IMR-90 (cell line): Measurements from ENCODE around the gene PDIA3. TPM values are rescaled to one million over a fixed set of nuclear protein-coding genes. Genes with fewer than 3 reads are reported as not detected.

Experiments used
- ATAC-seq: fragments of 200-7000 bp; cut with Tn5 transposase; 2 replicates; pipeline ENCODE4 v1.9.1; 2020; ENCODE audit warnings: low read depth, mild to moderate bottlenecking, moderate library complexity
- BruUV-seq: library from RNA; stranded (reverse); fragments of 400-500 nt; replicated peaks from 2 replicates; lab custom pipeline; 2021; lab: Mats Ljungman, UMichigan
- CTCF ChIA-PET: fragments of 300-600 bp; formaldehyde crosslinking; extraction: SDS; loops from one replicate; lab custom pipeline; 2021; ENCODE audit warnings: antibody characterized with exemption; lab: Yijun Ruan, JAX
- POLR2A ChIA-PET: fragments of 300-600 bp; sonication (Branson Sonifier 250); formaldehyde crosslinking; loops from one replicate; lab custom pipeline; 2022; ENCODE audit warnings: antibody characterized with exemption; ENCODE audit not compliant: unreplicated experiment; lab: Charles Lee
- DNase-seq: peaks from one replicate; pipeline ENCODE4 v3.0.0; 2013
- H2AFZ ChIP-seq: replicated peaks from 2 replicates; pipeline ENCODE3; 2013; ENCODE audit warnings: low read length, mild to moderate bottlenecking; ENCODE audit not compliant: poor library complexity
- H2AK5ac ChIP-seq: 2 replicates; pipeline ENCODE4 v1.6.1; 2013; ENCODE audit warnings: low read depth, low read length, inconsistent platforms
- H2AK9ac ChIP-seq: replicated peaks from 2 replicates; pipeline ENCODE3; 2013; ENCODE audit warnings: mild to moderate bottlenecking, low read depth, low read length, moderate library complexity; ENCODE audit not compliant: poor library complexity
- H2BK120ac ChIP-seq: 2 replicates; pipeline ENCODE4 v1.6.1; 2013; ENCODE audit warnings: low read depth, low read length, inconsistent platforms
- H2BK15ac ChIP-seq: 3 replicates; pipeline ENCODE4 v1.6.1; 2013; ENCODE audit warnings: low read depth, low read length, inconsistent platforms
- H2BK20ac ChIP-seq: 2 replicates; pipeline ENCODE4 v1.6.1; 2013; ENCODE audit warnings: low read depth, mild to moderate bottlenecking, inconsistent platforms, low read length, moderate library complexity
- H2BK5ac ChIP-seq: 2 replicates; pipeline ENCODE4 v1.6.1; 2013; ENCODE audit warnings: mild to moderate bottlenecking, low read depth, low read length, inconsistent platforms; ENCODE audit not compliant: poor library complexity, severe bottlenecking
- H3K14ac ChIP-seq: replicated peaks from 2 replicates; pipeline ENCODE4 v1.6.1; 2013; ENCODE audit warnings: low read depth, low read length, inconsistent platforms
- H3K18ac ChIP-seq: 2 replicates; pipeline ENCODE4 v1.6.1; 2013; ENCODE audit warnings: low read depth, low read length, control low read depth
- H3K23ac ChIP-seq: 2 replicates; pipeline ENCODE4 v1.6.1; 2013; ENCODE audit warnings: low read depth, low read length, inconsistent platforms
- H3K27ac ChIP-seq: 2 replicates; pipeline ENCODE4 v1.5.1; 2013; ENCODE audit warnings: mild to moderate bottlenecking, control low read depth, low read length; ENCODE audit not compliant: insufficient read depth
- H3K27me3 ChIP-seq: 2 replicates; pipeline ENCODE4 v1.6.1; 2013; ENCODE audit warnings: low read length; ENCODE audit not compliant: control insufficient read depth, insufficient read depth
- H3K36me3 ChIP-seq: 2 replicates; pipeline ENCODE4 v1.6.1; 2013; ENCODE audit warnings: low read length, mixed read lengths; ENCODE audit not compliant: control insufficient read depth, insufficient read depth
- H3K4ac ChIP-seq: 2 replicates; pipeline ENCODE4 v1.6.1; 2013; ENCODE audit warnings: low read depth, low read length, inconsistent platforms
- H3K4me1 ChIP-seq: 2 replicates; pipeline ENCODE4 v1.6.1; 2013; ENCODE audit warnings: low read length, mixed read lengths; ENCODE audit not compliant: control insufficient read depth, insufficient read depth
- H3K4me2 ChIP-seq: 2 replicates; pipeline ENCODE4 v1.6.1; 2013; ENCODE audit warnings: low read depth, mild to moderate bottlenecking, control low read depth, low read length, moderate library complexity
- H3K4me3 ChIP-seq: 2 replicates; pipeline ENCODE4 v1.5.1; 2013; ENCODE audit warnings: low read depth, mild to moderate bottlenecking, control low read depth, low read length, moderate library complexity; ENCODE audit not compliant: insufficient read depth
- H3K56ac ChIP-seq: 2 replicates; pipeline ENCODE4 v1.6.1; 2013; ENCODE audit warnings: low read length, inconsistent platforms; ENCODE audit not compliant: insufficient read depth; ENCODE audit errors: extremely low read depth
- H3K79me1 ChIP-seq, 2 experiments: 2 replicates each; pipeline ENCODE4 v1.6.1; 2013; ENCODE audit warnings: low read length in 2 of 2, inconsistent platforms in 1 of 2, low read depth in 1 of 2
- H3K9ac ChIP-seq: 2 replicates; pipeline ENCODE4 v1.6.1; 2013; ENCODE audit warnings: low read depth, low read length, control low read depth
- H3K9me1 ChIP-seq: 2 replicates; pipeline ENCODE4 v1.6.1; 2013; ENCODE audit warnings: low read length, inconsistent platforms; ENCODE audit not compliant: insufficient read depth
- H3K9me3 ChIP-seq: 2 replicates; pipeline ENCODE4 v1.6.1; 2013; ENCODE audit warnings: low read length; ENCODE audit not compliant: control insufficient read depth, insufficient read depth
- H4K20me1 ChIP-seq: 2 replicates; pipeline ENCODE4 v1.6.1; 2013; ENCODE audit warnings: low read length, inconsistent platforms; ENCODE audit not compliant: insufficient read depth
- H4K5ac ChIP-seq: 2 replicates; pipeline ENCODE4 v1.6.1; 2013; ENCODE audit warnings: mild to moderate bottlenecking, low read depth, low read length, control low read depth
- H4K8ac ChIP-seq, 2 experiments: 2 replicates each; pipeline ENCODE4 v1.6.1; 2013; ENCODE audit warnings: low read depth in 2 of 2, low read length in 2 of 2, control low read depth in 1 of 2, inconsistent platforms in 1 of 2
- H4K91ac ChIP-seq: 2 replicates; pipeline ENCODE4 v1.6.1; 2013; ENCODE audit warnings: low read depth, low read length, inconsistent platforms; ENCODE audit not compliant: insufficient read depth
- BHLHE40 ChIP-seq: fragments of 150-350 bp; IDR thresholded peaks from 2 replicates; pipeline ENCODE4 v1.6.1; 2016; ENCODE audit warnings: mild to moderate bottlenecking, low read depth, low read length
- CEBPB ChIP-seq: IDR thresholded peaks from 2 replicates; pipeline ENCODE4 v1.6.1; 2012; ENCODE audit warnings: low read depth, low read length, improper control_type of control experiment
- CHD1 ChIP-seq: IDR thresholded peaks from 2 replicates; pipeline ENCODE4 v1.6.1; 2012; ENCODE audit warnings: low read depth, low read length, improper control_type of control experiment
- CTCF ChIP-seq: conservative IDR thresholded peaks from 2 replicates; pipeline ENCODE4 v1.5.1; 2012; ENCODE audit warnings: mild to moderate bottlenecking, low read depth, low read length, improper control_type of control experiment
- ELK1 ChIP-seq: fragments of 150-350 bp; IDR thresholded peaks from 2 replicates; pipeline ENCODE4 v1.6.1; 2016; ENCODE audit warnings: low read depth, mild to moderate bottlenecking, low read length, moderate library complexity, borderline replicate concordance
- FOS ChIP-seq: fragments of 150-350 bp; IDR thresholded peaks from 2 replicates; pipeline ENCODE4 v1.6.1; 2016; ENCODE audit warnings: low read depth, low read length
- MAFK ChIP-seq: IDR thresholded peaks from 2 replicates; pipeline ENCODE4 v1.6.1; 2012; ENCODE audit warnings: low read depth, low read length, improper control_type of control experiment
- MAZ ChIP-seq: IDR thresholded peaks from 2 replicates; pipeline ENCODE4 v1.6.1; 2012; ENCODE audit warnings: low read depth, mild to moderate bottlenecking, low read length, improper control_type of control experiment, moderate library complexity, borderline replicate concordance
- MXI1 ChIP-seq: IDR thresholded peaks from 2 replicates; pipeline ENCODE4 v1.6.1; 2012; ENCODE audit warnings: low read depth, mild to moderate bottlenecking, low read length, moderate library complexity, borderline replicate concordance
- NFE2L2 ChIP-seq: fragments of 150-350 bp; IDR thresholded peaks from 2 replicates; pipeline ENCODE4 v1.6.1; 2016; ENCODE audit warnings: low read depth, mild to moderate bottlenecking, low read length
- POLR2A ChIP-seq: IDR thresholded peaks from 2 replicates; pipeline ENCODE4 v1.6.1; 2012; ENCODE audit warnings: mild to moderate bottlenecking, low read depth, low read length
- RAD21 ChIP-seq: IDR thresholded peaks from 2 replicates; pipeline ENCODE4 v1.6.1; 2012; ENCODE audit warnings: low read length, improper control_type of control experiment
- RCOR1 ChIP-seq: IDR thresholded peaks from 2 replicates; pipeline ENCODE4 v1.6.1; 2012; ENCODE audit warnings: mild to moderate bottlenecking, low read length, improper control_type of control experiment; ENCODE audit not compliant: insufficient replicate concordance
- RFX5 ChIP-seq: IDR thresholded peaks from 2 replicates; pipeline ENCODE4 v1.8.0; 2012; ENCODE audit warnings: low read depth, mild to moderate bottlenecking, low read length, moderate library complexity
- SMC3 ChIP-seq: fragments of 150-350 bp; IDR thresholded peaks from 2 replicates; pipeline ENCODE4 v1.6.1; 2016; ENCODE audit warnings: low read depth, mild to moderate bottlenecking, antibody characterized with exemption, low read length, moderate library complexity
- USF2 ChIP-seq: fragments of 150-350 bp; IDR thresholded peaks from 2 replicates; pipeline ENCODE4 v1.6.1; 2017; ENCODE audit warnings: mild to moderate bottlenecking, antibody characterized with exemption, low read length, low read depth
- WGBS, 2 experiments: methylation state at CpG; one replicate each; pipeline versions ENCODE4 v1.1.5 to v1.1.7; 2013; ENCODE audit warnings: missing lambda C conversion rate in 2 of 2; ENCODE audit not compliant: insufficient read length in 1 of 2; ENCODE audit errors: extremely low coverage in 2 of 2; 5-methylcytosine and 5-hydroxymethylcytosine counted together
- dilution Hi-C: fragments of 300-500 bp; cut with HindIII; formaldehyde crosslinking; loops from one replicate; pipeline ENCODE4 v1.14.3; 2018; ENCODE audit warnings: low sequenced_read_pairs; ENCODE audit not compliant: unreplicated experiment
- in situ Hi-C: fragments of 300-500 bp; cut with MboI; formaldehyde crosslinking; loops from 3 replicates; pipeline ENCODE4 v1.14.3; 2019; ENCODE audit warnings: low sequenced_read_pairs, inconsistent platforms, mixed read lengths
- intact Hi-C: fragments of 100-400 bp; cut with micrococcal nuclease; formaldehyde crosslinking; loops from 2 replicates; pipeline ENCODE4 v1.10.0; 2022
- polyA plus RNA-seq, 3 experiments: library from polyadenylated mRNA; depleted of rRNA; stranded (reverse); fragments of >200 nt; gene quantifications; 2 replicates each; pipeline ENCODE4 v1.2.3, GENCODE V29; 2012; ENCODE audit warnings: low replicate concordance in 1 of 3
- total RNA-seq: library from RNA; depleted of rRNA; stranded (reverse); fragments of >200 nt; gene quantifications from 2 replicates; pipeline ENCODE4 v1.2.3, GENCODE V29; 2012

Gene PDIA3
- total and polyA plus RNA-seq, 2 of the 4 experiments (the other 2 are of a cell fraction) = 103 to 396 TPM

- CTCF ChIA-PET = no interaction called here
Observed at GRCh38 chr15:43779016-43779415, 32.8 kb downstream of the PDIA3 start.

More at GRCh38 chr15:43779016-43779415, 32.8 kb downstream of the PDIA3 start:
- no peaks in the 10 kb centered on the region for H3K27me3 ChIP-seq
- no peak overlapping the region for H3K18ac ChIP-seq
- no peak overlapping the region for H3K27ac ChIP-seq
- POLR2A ChIA-PET = no interaction called here
- in situ Hi-C loops (no loop called here), dilution Hi-C loops (no loop called here), intact Hi-C loops (loop anchor here (10.0 kb wide), 1 partner anchor 264 kb away; the partner anchor contains the start of gene MAP1A)
- H2BK15ac ChIP-seq = no peak overlapping the region
- peaks cover 0 to 6% of the 10 kb centered on the region in 2 experiments; a peak in 1 of 4 replicates for H3K79me1 ChIP-seq
- H3K23ac ChIP-seq = no peak overlapping the region
- 0 out of 2 replicates have a peak, but pooled peaks cover 4% of the 10 kb centered on the region for H3K9me1 ChIP-seq
- no peak for ATAC-seq
- no peak overlapping the region for H2AK5ac ChIP-seq
- no peak overlapping the region for H2AFZ ChIP-seq
- no peak for DNase-seq
- no peak overlapping the region for H3K4ac ChIP-seq
- no peak overlapping the region for H4K5ac ChIP-seq
- H3K4me3 ChIP-seq = no peak overlapping the region
- no peak overlapping the region for H4K91ac ChIP-seq
- TF ChIP-seq POLR2A = no peak
- no peak for TF ChIP-seq MAFK
- TF ChIP-seq MAZ = no peak
- TF ChIP-seq USF2 = no peak
- no peak for TF ChIP-seq ELK1
- TF ChIP-seq FOS = no peak
- TF ChIP-seq CHD1 = no peak
- no peak for TF ChIP-seq RAD21
- no peak for TF ChIP-seq RCOR1
- TF ChIP-seq RFX5 = no peak
- TF ChIP-seq SMC3 = no peak
- TF ChIP-seq MXI1 = no peak
- TF ChIP-seq CEBPB = no peak
- no peak for TF ChIP-seq NFE2L2
- no peak for TF ChIP-seq BHLHE40
- no peak for TF ChIP-seq CTCF
- no peak overlapping the region for H3K4me2 ChIP-seq
- H2BK20ac ChIP-seq = no peak overlapping the region
- H3K9me3 ChIP-seq = no peaks in the 10 kb centered on the region
- peaks cover 3% of the 10 kb centered on the region; the same call in 1 of the 2 replicates for H3K36me3 ChIP-seq
- H3K56ac ChIP-seq = no peak overlapping the region
- H4K8ac ChIP-seq = no peak overlapping the region
- H4K20me1 ChIP-seq = no peaks in the 10 kb centered on the region; the same call in 1 of the 2 replicates
- BruUV-seq = no TSS peak
- H2AK9ac ChIP-seq = no peak overlapping the region
- H2BK5ac ChIP-seq = no peak overlapping the region
- H3K9ac ChIP-seq = no peak overlapping the region
- H3K14ac ChIP-seq = no peak overlapping the region
- H2BK120ac ChIP-seq = no peak overlapping the region
- H3K4me1 ChIP-seq = peaks cover 5% of the 10 kb centered on the region; the same call in 1 of the 2 replicates
- no CpG with 5 or more reads among the region's 1 CpG for WGBS, 2 experiments
